MCF 10A (cell line): ENCODE measurements around the gene SLIT3. TPM values are rescaled to one million over a fixed set of nuclear protein-coding genes. Genes with fewer than 3 reads are reported as not detected.

Experiments used
- BruUV-seq: library from RNA; stranded (reverse); fragments of 400-500 nt; replicated peaks from 2 replicates; lab custom pipeline; 2021; lab: Mats Ljungman, UMichigan
- CTCF ChIA-PET: fragments of 300-600 bp; sonication (Branson Sonifier 250); formaldehyde crosslinking; extraction: SDS; loops from one replicate; lab custom pipeline; 2021; ENCODE audit warnings: antibody characterized with exemption, inconsistent platforms; lab: Yijun Ruan, JAX
- POLR2A ChIA-PET: fragments of 300-600, 350-650 bp; sonication (Branson Sonifier 250); formaldehyde crosslinking; extraction: SDS; loops from one replicate; lab custom pipeline; 2020; ENCODE audit warnings: antibody characterized with exemption, inconsistent platforms; lab: Yijun Ruan, JAX
- DNase-seq: peaks from one replicate; pipeline ENCODE4 v3.0.0-alpha.2; 2018; ENCODE audit not compliant: unreplicated experiment
- H3K27ac Mint-ChIP-seq: one replicate; pipeline ENCODE4 v1.8.0; 2022; ENCODE audit warnings: mild to moderate bottlenecking, low read depth, mixed read lengths; ENCODE audit not compliant: unreplicated experiment
- H3K27me3 Mint-ChIP-seq: one replicate; pipeline ENCODE4 v1.8.0; 2022; ENCODE audit warnings: mixed read lengths; ENCODE audit not compliant: insufficient read depth, unreplicated experiment
- H3K36me3 Mint-ChIP-seq: one replicate; pipeline ENCODE4 v1.8.0; 2022; ENCODE audit warnings: mild to moderate bottlenecking, moderate library complexity, mixed read lengths; ENCODE audit not compliant: insufficient read depth, unreplicated experiment
- H3K4me1 Mint-ChIP-seq: one replicate; pipeline ENCODE4 v1.8.0; 2022; ENCODE audit warnings: mixed read lengths; ENCODE audit not compliant: insufficient read depth, unreplicated experiment
- H3K4me3 Mint-ChIP-seq: one replicate; pipeline ENCODE4 v1.8.0; 2022; ENCODE audit warnings: mild to moderate bottlenecking, moderate library complexity, mixed read lengths; ENCODE audit not compliant: unreplicated experiment
- H3K9me3 Mint-ChIP-seq: one replicate; pipeline ENCODE4 v1.8.0; 2022; ENCODE audit warnings: mixed read lengths; ENCODE audit not compliant: unreplicated experiment
- intact Hi-C: fragments of 100-400 bp; cut with micrococcal nuclease; formaldehyde crosslinking; loops from 2 replicates; pipeline ENCODE4 v1.14.1; 2022
- total RNA-seq: library from RNA; stranded (reverse); gene quantifications from 2 replicates; pipeline ENCODE4 v1.2.3, GENCODE V29; 2022
- TF ChIP-seq, protein P1 (sequence below): fragments of 200-600 bp; IDR thresholded peaks from one replicate; pipeline ENCODE4 v1.8.0; 2022; ENCODE audit warnings: antibody characterized with exemption, mild to moderate bottlenecking; ENCODE audit not compliant: unreplicated experiment

The SLIT3 gene
- total RNA-seq, 1 experiment from 2014 or later: 0.89 TPM

DNA sequence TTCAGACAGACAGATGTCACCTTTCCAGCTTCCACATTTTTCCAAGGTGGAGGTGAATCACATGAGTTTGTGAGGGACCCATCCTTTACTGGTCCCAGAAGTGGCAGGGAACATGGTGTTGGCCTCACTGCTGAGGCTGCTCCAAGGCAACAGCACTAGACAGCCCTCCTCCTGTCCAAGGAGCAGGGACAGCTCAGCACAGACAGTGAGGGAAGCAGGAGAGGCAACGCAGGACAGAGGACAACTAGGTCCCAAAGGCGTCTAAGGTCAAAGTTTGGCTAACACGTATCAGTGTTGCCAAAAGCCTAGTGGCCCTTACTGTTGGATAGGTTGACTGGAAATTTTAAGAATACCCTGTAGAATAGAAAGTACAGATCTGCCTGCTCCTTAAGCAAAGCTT, 470.1 kb downstream of the SLIT3 start:
- POLR2A ChIA-PET: interaction anchor here (0.6 kb wide), 1 partner anchor 732 kb away, joined by 3 read pairs; no protein-coding TSS in a partner anchor
- Mint-ChIP-seq H3K27ac (no peak overlapping the region), H3K9me3 (no peaks in the 10 kb centered on the region), H3K4me3 (no peak overlapping the region), H3K36me3 (peaks cover 5% of the 10 kb centered on the region), H3K4me1 (no peaks in the 10 kb centered on the region), H3K27me3 (no peaks in the 10 kb centered on the region)
- BruUV-seq: no TSS peak
- DNase-seq: no peak
- TF ChIP-seq, protein P1, sequence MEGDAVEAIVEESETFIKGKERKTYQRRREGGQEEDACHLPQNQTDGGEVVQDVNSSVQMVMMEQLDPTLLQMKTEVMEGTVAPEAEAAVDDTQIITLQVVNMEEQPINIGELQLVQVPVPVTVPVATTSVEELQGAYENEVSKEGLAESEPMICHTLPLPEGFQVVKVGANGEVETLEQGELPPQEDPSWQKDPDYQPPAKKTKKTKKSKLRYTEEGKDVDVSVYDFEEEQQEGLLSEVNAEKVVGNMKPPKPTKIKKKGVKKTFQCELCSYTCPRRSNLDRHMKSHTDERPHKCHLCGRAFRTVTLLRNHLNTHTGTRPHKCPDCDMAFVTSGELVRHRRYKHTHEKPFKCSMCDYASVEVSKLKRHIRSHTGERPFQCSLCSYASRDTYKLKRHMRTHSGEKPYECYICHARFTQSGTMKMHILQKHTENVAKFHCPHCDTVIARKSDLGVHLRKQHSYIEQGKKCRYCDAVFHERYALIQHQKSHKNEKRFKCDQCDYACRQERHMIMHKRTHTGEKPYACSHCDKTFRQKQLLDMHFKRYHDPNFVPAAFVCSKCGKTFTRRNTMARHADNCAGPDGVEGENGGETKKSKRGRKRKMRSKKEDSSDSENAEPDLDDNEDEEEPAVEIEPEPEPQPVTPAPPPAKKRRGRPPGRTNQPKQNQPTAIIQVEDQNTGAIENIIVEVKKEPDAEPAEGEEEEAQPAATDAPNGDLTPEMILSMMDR: no peak
- intact Hi-C loops: no loop called here
- CTCF ChIA-PET: no interaction called here

DNA sequence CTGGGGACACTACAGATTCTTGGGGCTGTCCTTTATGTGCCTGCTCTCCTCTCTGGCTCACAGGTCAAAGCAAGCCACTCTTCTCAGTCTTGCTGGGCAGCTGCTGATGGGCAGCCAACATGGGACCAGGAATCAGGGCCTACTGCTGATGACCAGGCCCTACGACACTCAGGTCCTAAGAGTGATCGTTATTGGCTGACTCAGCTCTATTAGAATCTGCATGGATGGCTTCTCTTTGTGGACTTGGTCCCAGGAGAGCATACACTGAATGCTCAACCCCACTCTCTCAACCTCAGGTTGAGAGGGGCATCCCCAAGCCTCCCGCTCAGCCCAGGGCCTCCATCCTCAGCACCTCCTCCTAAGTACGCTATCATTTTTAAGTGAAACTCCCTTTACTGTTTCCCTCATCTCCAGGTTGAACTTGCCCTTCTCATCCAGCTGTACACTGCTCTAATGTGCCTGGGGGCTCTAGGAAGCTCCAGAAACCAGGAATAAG, 471.0 kb downstream of the SLIT3 start:
- POLR2A ChIA-PET: no interaction called here
- no TSS peak for BruUV-seq
- no peaks in the 10 kb centered on the region for H3K27me3 Mint-ChIP-seq
- TF ChIP-seq, protein P1: no peak
- CTCF ChIA-PET: interaction anchor here (0.6 kb wide), 1 partner anchor 777 kb away, joined by 3 read pairs; no protein-coding TSS in a partner anchor
- no peak overlapping the region for H3K27ac Mint-ChIP-seq
- H3K4me3 Mint-ChIP-seq: no peak overlapping the region
- no peak for DNase-seq
- H3K36me3 Mint-ChIP-seq: peaks cover 5% of the 10 kb centered on the region
- intact Hi-C loops: no loop called here
- no peaks in the 10 kb centered on the region for H3K9me3 Mint-ChIP-seq
- H3K4me1 Mint-ChIP-seq: no peaks in the 10 kb centered on the region

DNA sequence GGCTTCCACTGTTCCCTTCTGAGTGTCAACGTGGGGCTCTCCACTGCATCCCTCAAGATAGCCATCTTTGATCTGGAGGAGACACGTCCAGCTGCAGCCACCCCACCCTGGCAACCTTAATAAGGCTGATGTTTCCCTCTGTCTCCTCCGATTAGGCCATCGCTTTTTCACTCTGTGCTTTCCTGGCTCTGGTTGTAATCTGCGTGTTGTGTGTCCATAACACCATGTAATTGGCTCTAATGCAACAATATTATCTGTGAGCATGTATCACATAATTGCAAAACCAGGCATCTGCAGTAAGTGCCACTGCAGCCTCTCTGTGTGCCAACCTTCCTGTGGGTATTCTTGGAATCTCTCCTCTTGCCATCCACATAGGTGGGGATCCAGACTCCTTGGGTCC, 471.9 kb downstream of the SLIT3 start:
- no TSS peak for BruUV-seq
- Mint-ChIP-seq H3K27ac (no peak overlapping the region), H3K36me3 (peaks cover 5% of the 10 kb centered on the region), H3K27me3 (no peaks in the 10 kb centered on the region), H3K9me3 (no peaks in the 10 kb centered on the region), H3K4me1 (no peaks in the 10 kb centered on the region), H3K4me3 (no peak overlapping the region)
- CTCF ChIA-PET: interaction anchor here (1.2 kb wide), 1 partner anchor 13 kb away, joined by 3 read pairs; no protein-coding TSS in a partner anchor
- POLR2A ChIA-PET: no interaction called here
- DNase-seq: no peak
- TF ChIP-seq, protein P1: no peak
- intact Hi-C loops: no loop called here

DNA sequence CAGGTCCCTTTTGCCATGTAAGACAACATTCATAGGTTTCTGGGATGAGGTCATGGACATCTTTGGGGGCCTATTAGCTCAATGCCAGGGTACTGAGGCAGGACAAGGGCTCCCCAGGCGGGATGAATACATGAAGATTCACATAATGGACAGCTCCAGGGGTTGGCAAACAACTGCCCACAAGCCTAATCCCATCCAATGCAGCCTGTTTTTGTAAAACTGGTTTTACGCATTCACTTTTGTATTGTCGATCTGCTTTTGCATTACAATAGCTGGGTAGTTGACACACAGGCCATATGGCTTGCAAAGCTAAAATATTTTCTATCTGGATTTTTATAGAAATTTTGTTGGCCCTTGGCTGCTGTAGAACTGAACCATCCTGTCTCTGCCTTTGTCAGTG, 473.3 kb downstream of the SLIT3 start:
- intact Hi-C loops: no loop called here
- ChIA-PET CTCF (interaction anchor here (0.6 kb wide), 1 partner anchor 47 kb away, joined by 3 read pairs; no protein-coding TSS in a partner anchor), POLR2A (no interaction called here)
- no peak for DNase-seq
- H3K4me1 Mint-ChIP-seq: no peaks in the 10 kb centered on the region
- no peak overlapping the region for H3K4me3 Mint-ChIP-seq
- TF ChIP-seq, protein P1: no peak
- no peaks in the 10 kb centered on the region for H3K9me3 Mint-ChIP-seq
- H3K36me3 Mint-ChIP-seq: peaks cover 5% of the 10 kb centered on the region
- H3K27ac Mint-ChIP-seq: no peak overlapping the region
- H3K27me3 Mint-ChIP-seq: no peaks in the 10 kb centered on the region
- BruUV-seq: no TSS peak
